GM18520 (cell line): ENCODE results near the gene INO80D.

Experiments used
- ATAC-seq: cut with Tn5 transposase; IDR thresholded peaks from one replicate; pipeline ENCODE4 v1.9.1; 2021; ENCODE audit not compliant: unreplicated experiment

Gene INO80D

GRCh38 chr2:205947621-205948495, 138.1 kb downstream of the INO80D start:
- peak; percentile 72 for ATAC-seq

GRCh38 chr2:205946226-205946625, 139.7 kb downstream of the INO80D start:
- no peak for ATAC-seq
